OCI-LY1 (cell line): ENCODE measurements around the gene BCR.

Experiments
- CTCF ChIP-seq: fragments of 200-600 bp; sonication (generic), shearing (Covaris generic); IDR thresholded peaks from 2 replicates; pipeline ENCODE4 v1.5.1; 2017; ENCODE audit warnings: mild to moderate bottlenecking, antibody characterized with exemption, low read length, moderate library complexity, mixed read lengths
- EZH2 ChIP-seq: fragments of 200-600 bp; sonication (generic), shearing (Covaris generic); IDR thresholded peaks from 2 replicates; pipeline ENCODE4 v1.8.0; 2017; ENCODE audit warnings: borderline replicate concordance, mixed run types, mild to moderate bottlenecking, antibody characterized with exemption, low read length, moderate library complexity, mixed read lengths

- TF ChIP-seq CTCF (no peak), EZH2 (no peak)
These were observed 48.2 kb downstream of the BCR start for GRCh38 chr22:23228503-23228902.
